Ectodermal cell (in vitro differentiated cells): ENCODE measurements around the gene CCDC117.
"Not testable (repeated sequence)": the region's sequence is repeated elsewhere in the genome, so short reads cannot be mapped to it uniquely, and the experiment has no call there.

ENCODE experiments used
- H3K27ac ChIP-seq: 2 replicates; pipeline ENCODE4 v1.7.0; 2013; ENCODE audit warnings: mild to moderate bottlenecking, low read depth, low read length; ENCODE audit not compliant: insufficient read depth, poor library complexity, severe bottlenecking
- H3K27me3 ChIP-seq: 2 replicates; pipeline ENCODE4 v1.7.0; 2013; ENCODE audit warnings: mild to moderate bottlenecking, low read length; ENCODE audit not compliant: insufficient read depth, control insufficient read depth, poor library complexity, severe bottlenecking
- H3K36me3 ChIP-seq: one replicate; pipeline ENCODE4 v1.7.0; 2013; ENCODE audit warnings: low read length; ENCODE audit not compliant: control insufficient read depth, insufficient read depth
- H3K4me1 ChIP-seq: one replicate; pipeline ENCODE4 v1.7.0; 2013; ENCODE audit warnings: low read length; ENCODE audit not compliant: control insufficient read depth, insufficient read depth
- H3K4me3 ChIP-seq: 2 replicates; pipeline ENCODE4 v1.7.0; 2013; ENCODE audit warnings: low read depth, low read length, control low read depth; ENCODE audit not compliant: insufficient read depth
- H3K9me3 ChIP-seq: 2 replicates; pipeline ENCODE4 v1.7.0; 2013; ENCODE audit warnings: mild to moderate bottlenecking, low read length, moderate library complexity; ENCODE audit not compliant: control insufficient read depth
- WGBS, 2 experiments: methylation state at CpG; one replicate each; pipeline ENCODE4 v1.1.7; 2013; ENCODE audit warnings: missing lambda C conversion rate in 2 of 2; 5-methylcytosine and 5-hydroxymethylcytosine counted together

Gene CCDC117

GRCh38 chr22:28741785-28742561 lies 30.5 kb upstream of the CCDC117 start, which contains the start of the genes CHEK2 and HSCB:
CHEK2 (minus strand) TSS chr22:28741820; CDS start chr22:28734721, 7,099 bp downstream.
HSCB (plus strand) TSS chr22:28742039; CDS start chr22:28742096, 57 bp downstream.
- no peaks in the 10 kb centered on the region for H3K27me3 ChIP-seq
- no peaks in the 10 kb centered on the region for H3K9me3 ChIP-seq
- H3K27ac ChIP-seq: peak within 1 kb of the TSS; percentile 72
- H3K36me3 ChIP-seq: peaks cover 24% of the 10 kb centered on the region
- peak within 1 kb of the TSS; percentile 72 for H3K4me3 ChIP-seq
- WGBS, 2 experiments: 0% methylated on average over 54 of the region's 54 CpGs
- H3K4me1 ChIP-seq: peaks cover 3% of the 10 kb centered on the region

GRCh38 chr22:28742562-28742962 lies 29.9 kb upstream of the CCDC117 start:
- Histone ChIP-seq H3K27ac (no peak overlapping the region), H3K9me3 (no peaks in the 10 kb centered on the region), H3K36me3 (peaks cover 30% of the 10 kb centered on the region), H3K27me3 (no peaks in the 10 kb centered on the region), H3K4me1 (peaks cover 3% of the 10 kb centered on the region), H3K4me3 (peak overlapping the region; percentile 72)
- 2 to 3% methylated on average over 10 of the region's 10 CpGs for WGBS, 2 experiments

GRCh38 chr22:28743852-28744251 lies 28.6 kb upstream of the CCDC117 start:
- Histone ChIP-seq H3K27ac (no peak overlapping the region), H3K36me3 (peaks cover 30% of the 10 kb centered on the region), H3K4me1 (peaks cover 3% of the 10 kb centered on the region), H3K27me3 (no peaks in the 10 kb centered on the region), H3K4me3 (no peak overlapping the region), H3K9me3 (no peaks in the 10 kb centered on the region)
- WGBS, 2 experiments: 95 to 98% methylated on average over 3 of the region's 3 CpGs

- Histone ChIP-seq H3K9me3 (no peaks in the 10 kb centered on the region), H3K36me3 (peaks cover 22% of the 10 kb centered on the region), H3K4me3 (no peak overlapping the region), H3K4me1 (no peaks in the 10 kb centered on the region), H3K27me3 (no peaks in the 10 kb centered on the region), H3K27ac (no peak overlapping the region)
- 94 to 98% methylated on average over 6 of the region's 6 CpGs for WGBS, 2 experiments
These were observed 22.0 kb upstream of the CCDC117 start for GRCh38 chr22:28750471-28750881.

GRCh38 chr22:28754512-28754911 lies 18.0 kb upstream of the CCDC117 start:
- not testable (repeated sequence) for H3K36me3 ChIP-seq, H3K9me3 ChIP-seq, H3K4me3 ChIP-seq, H3K4me1 ChIP-seq, H3K27me3 ChIP-seq, H3K27ac ChIP-seq
- 94 to 95% methylated on average over 3 of the region's 3 CpGs for WGBS, 2 experiments

GRCh38 chr22:28759861-28760560 lies 12.5 kb upstream of the CCDC117 start:
- Histone ChIP-seq H3K27ac (peak overlapping the region; percentile 55), H3K9me3 (no peaks in the 10 kb centered on the region)

GRCh38 chr22:28761449-28761755 lies 11.1 kb upstream of the CCDC117 start:
- no peaks in the 10 kb centered on the region for H3K27me3 ChIP-seq
- WGBS, 2 experiments: 90% methylated on average over 10 of the region's 10 CpGs

More at GRCh38 chr22:28759861-28760560, 12.5 kb upstream of the CCDC117 start:
- Histone ChIP-seq H3K36me3 (no peaks in the 10 kb centered on the region), H3K4me1 (peaks cover 9% of the 10 kb centered on the region), H3K4me3 (no peak overlapping the region), H3K27me3 (no peaks in the 10 kb centered on the region)
- whole genome bisulfite sequencing, 2 experiments: 6 to 16% methylated on average over 3 of the region's 3 CpGs

GRCh38 chr22:28762000-28762399 lies 10.5 kb upstream of the CCDC117 start:
- not testable (repeated sequence) for H3K9me3 ChIP-seq, H3K4me1 ChIP-seq, H3K4me3 ChIP-seq, H3K36me3 ChIP-seq, H3K27ac ChIP-seq, H3K27me3 ChIP-seq
- 91 to 93% methylated on average over 4 of the region's 4 CpGs for WGBS, 2 experiments

More at GRCh38 chr22:28761449-28761755, 11.1 kb upstream of the CCDC117 start:
- Histone ChIP-seq H3K27ac (no peak overlapping the region), H3K36me3 (no peaks in the 10 kb centered on the region), H3K4me3 (no peak overlapping the region), H3K9me3 (no peaks in the 10 kb centered on the region), H3K4me1 (peaks cover 9% of the 10 kb centered on the region)

GRCh38 chr22:28766628-28767027 lies 5.9 kb upstream of the CCDC117 start:
- no peaks in the 10 kb centered on the region for H3K4me1 ChIP-seq
- no peaks in the 10 kb centered on the region for H3K27me3 ChIP-seq
- WGBS, 2 experiments: 97 to 99% methylated on average over 3 of the region's 3 CpGs
- H3K4me3 ChIP-seq: no peak overlapping the region
- H3K36me3 ChIP-seq: no peaks in the 10 kb centered on the region
- H3K27ac ChIP-seq: no peak overlapping the region
- no peaks in the 10 kb centered on the region for H3K9me3 ChIP-seq

GRCh38 chr22:28768701-28769393 lies 3.6 kb upstream of the CCDC117 start:
- Histone ChIP-seq H3K27ac (no peak overlapping the region), H3K36me3 (no peaks in the 10 kb centered on the region), H3K4me1 (no peaks in the 10 kb centered on the region), H3K9me3 (no peaks in the 10 kb centered on the region), H3K4me3 (no peak overlapping the region), H3K27me3 (no peaks in the 10 kb centered on the region)
- 92 to 93% methylated on average over 6 of the region's 6 CpGs for WGBS, 2 experiments
